ENCODE measurements around the gene TCAIM.

Gene TCAIM

GRCh38 chr3:44338010-44338827 lies at the start of gene TCAIM:
Gene TCAIM, plus strand, starts transcription at chr3:44338766. Its CDS starts 16,017 bp downstream, at chr3:44354783.
- ChIA-PET POLR2A (interaction anchor here (1.0 to 1.4 kb wide), 2 partner anchors 102 to 173 kb away, joined by 4 read pairs; no protein-coding TSS in a partner anchor), CTCF (interaction anchor here (0.8 to 2.1 kb wide), 4 partner anchors 10 to 494 kb away, joined by 3 to 8 read pairs (median 4); no protein-coding TSS in a partner anchor)
- peak; percentile 99 for DNase-seq (ENCODE audit: extremely low spot score)
- no peak for TF ChIP-seq CTCF (IDR thresholded peaks at IDR 0.05; ENCODE audit: control extremely low read depth, extremely low read depth, low read depth, missing control alignments)

- DNase-seq (ENCODE audit: extremely low spot score) = no peak
- ChIA-PET CTCF (interaction anchor here (0.8 to 1.0 kb wide), 2 partner anchors 22 to 53 kb away, joined by 3 read pairs; no protein-coding TSS in a partner anchor), POLR2A (no interaction called here)
- TF ChIP-seq CTCF (IDR thresholded peaks at IDR 0.05; ENCODE audit: control extremely low read depth, extremely low read depth, low read depth, missing control alignments) = no peak
These were observed 48.6 kb upstream of the TCAIM start for GRCh38 chr3:44289882-44290462.

- POLR2A ChIA-PET = no interaction called here
- CTCF ChIA-PET = interaction anchor here (1.2 kb wide), 2 partner anchors 9 to 27 kb away, joined by 3 to 4 read pairs; no protein-coding TSS in a partner anchor
- no peak for TF ChIP-seq CTCF (IDR thresholded peaks at IDR 0.05; ENCODE audit: control extremely low read depth, extremely low read depth, low read depth, missing control alignments)
These were observed 46.3 kb upstream of the TCAIM start for GRCh38 chr3:44292276-44292675.

GRCh38 chr3:44292947-44293346 lies 45.6 kb upstream of the TCAIM start:
- CTCF ChIA-PET = interaction anchor here (1.2 kb wide), 2 partner anchors 8 to 27 kb away, joined by 3 to 4 read pairs; no protein-coding TSS in a partner anchor
- DNase-seq (ENCODE audit: extremely low spot score) = no peak
- no peak for TF ChIP-seq CTCF (IDR thresholded peaks at IDR 0.05; ENCODE audit: control extremely low read depth, extremely low read depth, low read depth, missing control alignments)
- POLR2A ChIA-PET = no interaction called here

More at GRCh38 chr3:44292276-44292675, 46.3 kb upstream of the TCAIM start:
- DNase-seq (ENCODE audit: extremely low spot score) = no peak

- no peak for DNase-seq (ENCODE audit: extremely low spot score)
- ChIA-PET CTCF (no interaction called here), POLR2A (no interaction called here)
- TF ChIP-seq CTCF (IDR thresholded peaks at IDR 0.05; ENCODE audit: control extremely low read depth, extremely low read depth, low read depth, missing control alignments) = no peak
These were observed 41.3 kb upstream of the TCAIM start for GRCh38 chr3:44297255-44297654.

- ChIA-PET CTCF (interaction anchor here (1.1 to 1.8 kb wide), 4 partner anchors 9 to 22 kb away, joined by 3 to 5 read pairs (median 4); no protein-coding TSS in a partner anchor), POLR2A (no interaction called here)
- no peak for DNase-seq (ENCODE audit: extremely low spot score)
- TF ChIP-seq CTCF (IDR thresholded peaks at IDR 0.05; ENCODE audit: control extremely low read depth, extremely low read depth, low read depth, missing control alignments) = no peak
These were observed 36.8 kb upstream of the TCAIM start for GRCh38 chr3:44301746-44302145.

All from GM10248 (cell line).